Lung (tissue), 12 donors: ENCODE results near the gene ZNF525. TPM values are rescaled to one million over a fixed set of nuclear protein-coding genes. Genes with fewer than 3 reads are reported as not detected.

Experiments
- ATAC-seq: fragments of 200-7000 bp; cut with Tn5 transposase; one replicate; pipeline ENCODE4 v1.9.1; 2020; ENCODE audit warnings: moderate number of reproducible peaks; ENCODE audit not compliant: insufficient read depth, low FRiP score
- DNase-seq, 3 donors: peaks; one replicate each; pipeline ENCODE4 v3.0.0-alpha.2; 2013 to 2017
- H3K27ac ChIP-seq, 2 donors: one replicate each; pipeline ENCODE4 v1.5.1; 2013; ENCODE audit warnings: mild to moderate bottlenecking in 2 of 2, moderate library complexity in 2 of 2, control low read depth in 1 of 2, inconsistent platforms in 1 of 2, low read depth in 1 of 2, low read length in 1 of 2
- H3K27me3 ChIP-seq, 3 donors: one replicate each; pipeline ENCODE4 v1.5.1; 2013; ENCODE audit warnings: low read length in 2 of 3; ENCODE audit not compliant: control insufficient read depth in 3 of 3, insufficient read depth in 3 of 3
- H3K36me3 ChIP-seq, 4 donors: one replicate each; pipeline ENCODE4 v1.5.1; 2013; ENCODE audit warnings: low read length in 4 of 4, mild to moderate bottlenecking in 1 of 4, moderate library complexity in 1 of 4; ENCODE audit not compliant: control insufficient read depth in 4 of 4, insufficient read depth in 4 of 4
- H3K4me1 ChIP-seq, 5 donors: one replicate each; pipeline ENCODE4 v1.5.1; 2013; ENCODE audit warnings: low read length in 5 of 5, mild to moderate bottlenecking in 2 of 5, moderate library complexity in 1 of 5; ENCODE audit not compliant: control insufficient read depth in 5 of 5, insufficient read depth in 5 of 5
- H3K4me3 ChIP-seq: one replicate; pipeline ENCODE4 v1.5.1; 2013; ENCODE audit warnings: mild to moderate bottlenecking, control low read depth, moderate library complexity
- H3K9ac ChIP-seq, 2 donors: one replicate each; pipeline ENCODE4 v1.5.1; 2013; ENCODE audit warnings: low read length in 2 of 2, control low read depth in 1 of 2; ENCODE audit not compliant: insufficient read depth in 1 of 2
- H3K9me3 ChIP-seq, 4 donors: one replicate each; pipeline ENCODE4 v1.5.1; 2013; ENCODE audit warnings: low read length in 3 of 4, mild to moderate bottlenecking in 1 of 4, moderate library complexity in 1 of 4; ENCODE audit not compliant: control insufficient read depth in 4 of 4, insufficient read depth in 3 of 4
- CTCF ChIP-seq: IDR thresholded peaks from 2 replicates; pipeline ENCODE4 v1.5.1; 2012; ENCODE audit warnings: mild to moderate bottlenecking; ENCODE audit errors: control extremely low read depth, extremely low read depth
- WGBS, 2 donors: extraction: QIAGEN DNeasy Blood & Tissue Kit; methylation state at CpG; one replicate each; pipeline ENCODE4 v1.1.7; 2013; 5-methylcytosine and 5-hydroxymethylcytosine counted together
- polyA plus RNA-seq, 2 donors: library from polyadenylated mRNA; stranded (reverse); fragments of 200-250 nt; gene quantifications; one replicate each; pipeline ENCODE4 v1.2.1, GENCODE V29; 2013
- total RNA-seq, 2 donors: library from RNA; depleted of rRNA in 1 of 2; stranded (reverse); fragments of >200 nt in 1 of 2; gene quantifications; one replicate each; pipeline ENCODE4 v1.2.1, GENCODE V29; 2014 to 2021
- donor health status: control.
- donor health status: control.
- donor health status: Bipolar disorder and iron deficiency.
- donor health status: healthy.
- donor health status: DM: yes; HTN: yes; CAD: no.

Gene ZNF525
- total and polyA plus RNA-seq, 4 donors, result 3.2 to 19.7 (median 5.6) TPM

- DNase-seq (no peak), ATAC-seq (no peak)
- peaks cover 0 to 17% (median 9%) of the 10 kb centered on the region in 4 donors for H3K36me3 ChIP-seq
- TF ChIP-seq CTCF, result no peak
- 53 to 71% methylated on average over 3 of the region's 3 CpGs for WGBS, 2 donors
- H3K9me3 ChIP-seq, result peaks cover 0 to 22% (median 0%) of the 10 kb centered on the region in 4 donors
- H3K9ac ChIP-seq, result no peak overlapping the region
- no peak overlapping the region for H3K4me3 ChIP-seq
- H3K27ac ChIP-seq, result no peak overlapping the region
- no peaks in the 10 kb centered on the region for H3K27me3 ChIP-seq
- no peaks in the 10 kb centered on the region for H3K4me1 ChIP-seq
These were observed 8.8 kb downstream of the ZNF525 start for GRCh38 chr19:53374288-53374687.

GRCh38 chr19:53374743-53375142 is 9.2 kb downstream of the ZNF525 start:
- Histone ChIP-seq H3K27ac (no peak overlapping the region), H3K4me1 (no peaks in the 10 kb centered on the region), H3K9me3 (peaks cover 0 to 24% (median 0%) of the 10 kb centered on the region in 4 donors), H3K4me3 (no peak overlapping the region), H3K36me3 (peaks cover 0 to 17% (median 9%) of the 10 kb centered on the region in 4 donors), H3K9ac (no peak overlapping the region), H3K27me3 (no peaks in the 10 kb centered on the region)
- 94 to 95% methylated on average over 1 of the region's 1 CpG for WGBS, 2 donors
- ATAC-seq, result no peak
- no peak for TF ChIP-seq CTCF
- no peak for DNase-seq

- ATAC-seq, result no peak
- WGBS, 2 donors, result 97 to 98% methylated on average over 3 of the region's 3 CpGs
These were observed 15.9 kb downstream of the ZNF525 start for GRCh38 chr19:53381376-53381775.

More at GRCh38 chr19:53381376-53381775, 15.9 kb downstream of the ZNF525 start:
- H3K9me3 ChIP-seq, result peaks cover 3 to 22% (median 4%) of the 10 kb centered on the region in 4 donors
- no peak overlapping the region for H3K9ac ChIP-seq
- H3K4me1 ChIP-seq, result no peaks in the 10 kb centered on the region
- no peaks in the 10 kb centered on the region for H3K27me3 ChIP-seq
- H3K36me3 ChIP-seq, result peaks cover 9 to 27% (median 15%) of the 10 kb centered on the region in 4 donors
- H3K4me3 ChIP-seq, result no peak overlapping the region
- H3K27ac ChIP-seq, result no peak overlapping the region
- DNase-seq, result no peak
- TF ChIP-seq CTCF, result no peak
